Measurements from ENCODE around the gene ZNF831.

Gene ZNF831

GRCh38 chr20:59305908-59306655 is 142.5 kb downstream of the ZNF831 start:
- DNase-seq (ENCODE audit: low read depth): no peak
- H3K4me3 ChIP-seq (replicated peaks; ENCODE audit: low read depth, low read length): no peak overlapping the region
- no peak for TF ChIP-seq CTCF (IDR thresholded peaks at IDR 0.05; ENCODE audit: low read length, missing control alignments)

DNA sequence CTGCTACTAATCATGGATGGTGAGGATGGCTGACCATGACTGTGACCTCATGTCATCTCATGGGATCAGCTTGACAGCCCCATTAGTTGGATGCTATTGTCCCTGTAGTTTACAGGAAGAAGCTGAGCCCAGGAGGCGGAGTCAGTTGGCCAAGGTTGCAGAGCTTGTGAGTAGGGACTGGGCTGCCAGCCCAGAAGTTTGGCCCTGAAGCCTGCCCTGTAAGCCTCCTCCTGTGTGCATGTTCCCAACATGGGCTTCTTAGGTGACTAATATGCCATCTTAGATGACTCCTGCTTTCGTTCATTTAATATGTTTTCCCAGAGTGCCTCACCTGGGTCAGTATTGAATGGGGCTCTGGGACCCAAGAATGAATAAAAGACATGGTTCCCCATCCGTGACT is 143.6 kb downstream of the ZNF831 start:
- no peak overlapping the region for H3K4me3 ChIP-seq (replicated peaks; ENCODE audit: low read depth, low read length)
- TF ChIP-seq CTCF (IDR thresholded peaks at IDR 0.05; ENCODE audit: low read length, missing control alignments): no peak
- no peak for DNase-seq (ENCODE audit: low read depth)
